GM12878 (cell line): ENCODE data around the gene ANGPTL5. TPM values are rescaled to one million over a fixed set of nuclear protein-coding genes. Genes with fewer than 3 reads are reported as not detected.

Source experiments
- ATAC-seq: fragments of 200-7000 bp; cut with Tn5 transposase; 3 replicates; pipeline ENCODE4 v1.9.1; 2020; ENCODE audit warnings: mild to moderate bottlenecking, moderate library complexity
- BruUV-seq: library from RNA; stranded (reverse); fragments of 400-500 nt; replicated peaks from 2 replicates; lab custom pipeline; 2021; lab: Mats Ljungman, UMichigan
- CTCF ChIA-PET: fragments of 300-600 bp; sonication (Branson Sonifier 250); formaldehyde crosslinking; extraction: SDS; loops from one replicate; lab custom pipeline; 2021; ENCODE audit warnings: inconsistent platforms; lab: Yijun Ruan, JAX
- POLR2A ChIA-PET: fragments of 350-600 bp; formaldehyde crosslinking; extraction: SDS; loops from one replicate; lab custom pipeline; 2021; ENCODE audit warnings: inconsistent platforms; lab: Charles Lee
- RAD21 ChIA-PET: fragments of 300-600 bp; sonication (Branson Sonifier 250); formaldehyde crosslinking; loops from one replicate; lab custom pipeline; 2023; ENCODE audit warnings: antibody characterized with exemption; ENCODE audit not compliant: unreplicated experiment; lab: Charles Lee
- SMC1A ChIA-PET: fragments of 300-600 bp; sonication (Branson Sonifier 250); formaldehyde crosslinking; loops from one replicate; lab custom pipeline; 2023; ENCODE audit not compliant: unreplicated experiment, uncharacterized antibody; lab: Charles Lee
- DNase-seq: peaks from one replicate; pipeline ENCODE4 v3.0.0-alpha.2; 2011; ENCODE audit warnings: low read depth, low spot score
- FAIRE-seq: peaks from 3 replicates; lab custom pipeline; 2011; peaks lifted over from hg19 to GRCh38; lab: Jason Lieb, UNC
- H2AFZ ChIP-seq: 2 replicates; pipeline ENCODE4 v1.6.0; 2011; ENCODE audit warnings: low read depth, low read length, control low read depth; ENCODE audit not compliant: control insufficient read depth
- H3K27ac ChIP-seq: 2 replicates; pipeline ENCODE4 v1.5.1; 2011; ENCODE audit warnings: control low read depth; ENCODE audit not compliant: control insufficient read depth, insufficient read depth
- H3K27me3 ChIP-seq, 2 experiments: replicated peaks in 1 of 2; 2 replicates each; pipeline versions ENCODE4 v1.6.0 to v1.6.1; 2011; ENCODE audit warnings: low read length in 1 of 2; ENCODE audit not compliant: control insufficient read depth in 2 of 2, insufficient read depth in 2 of 2
- H3K36me3 ChIP-seq, 2 experiments: 2 replicates each; pipeline ENCODE4 v1.5.1; 2011; ENCODE audit warnings: low read length in 1 of 2; ENCODE audit not compliant: control insufficient read depth in 2 of 2, insufficient read depth in 2 of 2
- H3K4me1 ChIP-seq: 2 replicates; pipeline ENCODE4 v1.6.1; 2011; ENCODE audit warnings: mild to moderate bottlenecking, low read length, moderate library complexity, mixed read lengths; ENCODE audit not compliant: control insufficient read depth, insufficient read depth
- H3K4me2 ChIP-seq: 2 replicates; pipeline ENCODE4 v1.6.0; 2011; ENCODE audit warnings: control low read depth; ENCODE audit not compliant: control insufficient read depth, insufficient read depth
- H3K4me3 ChIP-seq: fragments of 200-600 bp; sonication (generic); 2 replicates; pipeline ENCODE4 v1.5.1; 2016
- H3K79me2 ChIP-seq: 2 replicates; pipeline ENCODE4 v1.6.0; 2011; ENCODE audit warnings: low read length; ENCODE audit not compliant: control insufficient read depth, insufficient read depth
- H3K9ac ChIP-seq: 2 replicates; pipeline ENCODE4 v1.8.0; 2011; ENCODE audit warnings: low read length, control low read depth, mixed read lengths; ENCODE audit not compliant: control insufficient read depth, insufficient read depth
- H3K9me3 ChIP-seq: replicated peaks from 3 replicates; pipeline ENCODE4 v1.5.1; 2011; ENCODE audit warnings: mild to moderate bottlenecking, low read length; ENCODE audit not compliant: control insufficient read depth, insufficient read depth
- H4K20me1 ChIP-seq: 2 replicates; pipeline ENCODE4 v1.6.0; 2011; ENCODE audit not compliant: control insufficient read depth, insufficient read depth
- BACH1 ChIP-seq: fragments of 450-650 bp; IDR thresholded peaks from 2 replicates; pipeline ENCODE4 v1.6.1; 2017; ENCODE audit warnings: mild to moderate bottlenecking, borderline replicate concordance
- E2F8 ChIP-seq: fragments of 450-650 bp; IDR thresholded peaks from 2 replicates; pipeline ENCODE4 v1.6.1; 2018; ENCODE audit warnings: mild to moderate bottlenecking, low read depth, moderate library complexity; ENCODE audit not compliant: partially characterized antibody
- EED ChIP-seq: sonication (generic); IDR thresholded peaks from 2 replicates; pipeline ENCODE4 v1.6.1; 2016; ENCODE audit warnings: antibody characterized with exemption, low read depth
- FOXK2 ChIP-seq: fragments of 450-650 bp; IDR thresholded peaks from 2 replicates; pipeline ENCODE4 v1.6.1; 2017; ENCODE audit warnings: mild to moderate bottlenecking, moderate library complexity
- FOXM1 ChIP-seq: IDR thresholded peaks from 2 replicates; pipeline ENCODE4 v1.6.1; 2012; ENCODE audit warnings: low read depth, mild to moderate bottlenecking, inconsistent platforms, low read length, moderate library complexity
- HDAC2 ChIP-seq: fragments of 200-600 bp; sonication (generic); IDR thresholded peaks from 2 replicates; pipeline ENCODE4 v1.6.1; 2017
- IRF3 ChIP-seq: fragments of 450-650 bp; IDR thresholded peaks from 2 replicates; pipeline ENCODE4 v1.6.1; 2014; ENCODE audit warnings: mild to moderate bottlenecking
- JUNB ChIP-seq: IDR thresholded peaks from 2 replicates; pipeline ENCODE4 v1.6.1; 2016; ENCODE audit warnings: antibody characterized with exemption, mild to moderate bottlenecking
- NBN ChIP-seq: fragments of 450-650 bp; IDR thresholded peaks from 2 replicates; pipeline ENCODE4 v1.6.1; 2016
- PAX8 ChIP-seq: fragments of 450-650 bp; IDR thresholded peaks from 2 replicates; pipeline ENCODE4 v1.6.1; 2017; ENCODE audit warnings: mild to moderate bottlenecking, moderate library complexity
- POLR2A ChIP-seq: IDR thresholded peaks from 2 replicates; pipeline ENCODE4 v1.6.1; 2011; ENCODE audit warnings: low read depth, mild to moderate bottlenecking, low read length
- RB1 ChIP-seq: fragments of 450-650 bp; formaldehyde crosslinking; IDR thresholded peaks from 2 replicates; pipeline ENCODE4 v1.6.1; 2017; ENCODE audit warnings: mild to moderate bottlenecking, borderline replicate concordance
- RUNX3 ChIP-seq: IDR thresholded peaks from 2 replicates; pipeline ENCODE4 v1.6.1; 2012; ENCODE audit warnings: low read length, inconsistent platforms
- SMAD5 ChIP-seq: IDR thresholded peaks from 2 replicates; pipeline ENCODE4 v1.6.1; 2016; ENCODE audit warnings: antibody characterized with exemption, low read depth
- STAT1 ChIP-seq: fragments of 450-650 bp; conservative IDR thresholded peaks from 2 replicates; pipeline ENCODE4 v1.6.1; 2014; ENCODE audit warnings: antibody characterized with exemption, mild to moderate bottlenecking
- STAT3 ChIP-seq: IDR thresholded peaks from 2 replicates; pipeline ENCODE4 v1.6.1; 2011; ENCODE audit warnings: low read depth, low read length, improper control_type of control experiment
- TCF3 ChIP-seq: IDR thresholded peaks from 2 replicates; pipeline ENCODE4 v1.6.1; 2012; ENCODE audit warnings: low read depth, mild to moderate bottlenecking, low read length, borderline replicate concordance; ENCODE audit not compliant: insufficient read depth
- USF1 ChIP-seq: IDR thresholded peaks from 2 replicates; pipeline ENCODE4 v1.6.1; 2011; ENCODE audit warnings: borderline replicate concordance, low read depth, mild to moderate bottlenecking, moderate library complexity, mixed read lengths, low read length; ENCODE audit not compliant: insufficient read depth; ENCODE audit errors: extremely low read length
- YY1 ChIP-seq: IDR thresholded peaks from 2 replicates; pipeline ENCODE4 v1.6.1; 2011; ENCODE audit warnings: low read depth, mild to moderate bottlenecking, low read length
- ZBED1 ChIP-seq: IDR thresholded peaks from 2 replicates; pipeline ENCODE4 v1.6.1; 2016; ENCODE audit warnings: borderline replicate concordance
- ZNF384 ChIP-seq: IDR thresholded peaks from 2 replicates; pipeline ENCODE4 v1.6.1; 2012; ENCODE audit warnings: low read depth, mild to moderate bottlenecking, low read length, improper control_type of control experiment, borderline replicate concordance
- ZSCAN29 ChIP-seq: fragments of 450-650 bp; IDR thresholded peaks from 2 replicates; pipeline ENCODE4 v1.6.1; 2017; ENCODE audit warnings: mild to moderate bottlenecking, moderate library complexity
- WGBS: methylation state at CpG from one replicate; pipeline ENCODE4 v1.1.6; 2016; ENCODE audit warnings: low lambda C conversion rate; ENCODE audit not compliant: insufficient replicate concordance, insufficient coverage; ENCODE audit errors: missing lambda C conversion rate; 5-methylcytosine and 5-hydroxymethylcytosine counted together
- in situ Hi-C: fragments of 300-500 bp; cut with MboI; formaldehyde crosslinking; loops from 9 replicates; pipeline ENCODE4 v1.14.3; 2018; ENCODE audit warnings: mixed read lengths
- intact Hi-C: fragments of 100-400 bp; cut with micrococcal nuclease; formaldehyde crosslinking; loops from one replicate; pipeline ENCODE4 v1.14.2; 2022; ENCODE audit not compliant: unreplicated experiment
- polyA plus RNA-seq, 11 experiments: library from polyadenylated mRNA; depleted of rRNA in 4 of 11; unstranded in 6 of 11; stranded (reverse) in 5 of 11; fragments of >200 nt; fragmentation: Nextera tagmentation in 4 of 11; fragmentation: Illumina TruSeq in 1 of 11; extraction: Ambion mirVana in 4 of 11; extraction: Trizol in 1 of 11; gene quantifications; 1 replicate in 1 of 11; 2 replicates in 10 of 11; pipeline versions ENCODE4 v1.2.1 to v1.2.3, GENCODE V29; 2011 to 2016; ENCODE audit warnings: inconsistent platforms in 2 of 11, missing spikeins in 2 of 11, low read depth in 1 of 11
- total RNA-seq, 4 experiments: library from RNA; depleted of rRNA in 3 of 4; stranded (reverse); fragments of >200 nt in 3 of 4; fragmentation: Illumina TruSeq in 1 of 4; extraction: Trizol in 1 of 4; gene quantifications; 2 replicates each; pipeline versions ENCODE4 v1.2.1 to v1.2.3, GENCODE V29; 2013 to 2021

Gene ANGPTL5
- total and polyA plus RNA-seq, 10 of the 15 experiments (the other 5 are each of a cell fraction or from before 2014, with no cell fraction given), result not detected

GRCh38 chr11:101940901-101941520 lies 24.7 kb upstream of the ANGPTL5 start (continued):
- TF ChIP-seq IRF3 (no peak), FOXK2 (no peak), E2F8 (no peak), NBN (no peak), ZSCAN29 (no peak), STAT3 (no peak), FOXM1 (no peak)

GRCh38 chr11:101931692-101932091 lies 15.4 kb upstream of the ANGPTL5 start:
- TF ChIP-seq POLR2A (no peak), YY1 (no peak), TCF3 (no peak), USF1 (no peak), EED (no peak), RB1 (no peak), HDAC2 (no peak), BACH1 (no peak), SMAD5 (no peak), RUNX3 (no peak), ZBED1 (no peak), JUNB (no peak), STAT1 (no peak), ZNF384 (no peak), PAX8 (no peak)
- no peak for ATAC-seq
- Histone ChIP-seq H3K27ac (no peak overlapping the region), H2AFZ (no peak overlapping the region), H3K4me3 (no peak overlapping the region), H3K27me3 (no peaks in the 10 kb centered on the region), H3K79me2 (no peaks in the 10 kb centered on the region), H4K20me1 (no peaks in the 10 kb centered on the region; the same call in 1 of the 2 replicates), H3K9ac (no peak overlapping the region), H3K4me1 (no peaks in the 10 kb centered on the region), H3K4me2 (no peak overlapping the region), H3K9me3 (no peaks in the 10 kb centered on the region), H3K36me3 (no peaks in the 10 kb centered on the region)
- no peak for DNase-seq
- SMC1A ChIA-PET, result interaction anchor here (0.7 kb wide), 1 partner anchor 34 kb away, joined by 3 read pairs; no protein-coding TSS in a partner anchor
- intact Hi-C loops (no loop called here), in situ Hi-C loops (no loop called here)
- WGBS, result 34% methylated on average over 6 of the region's 6 CpGs
- CTCF ChIA-PET, result no interaction called here
- RAD21 ChIA-PET, result no interaction called here
- POLR2A ChIA-PET, result no interaction called here
- FAIRE-seq, result no peak
- BruUV-seq, result no TSS peak
